ENCODE results near the gene GIT2.
"Not testable (repeated sequence)": the region's sequence is repeated elsewhere in the genome, so short reads cannot be mapped to it uniquely, and the experiment has no call there.

GIT2 gene

GRCh38 chr12:109993091-109993490 is 3.1 kb downstream of the GIT2 start:
- DNase-seq (ENCODE audit: low read depth) = no peak
- no peak overlapping the region for H3K4me3 ChIP-seq (replicated peaks; ENCODE audit: low read depth, low read length)
- TF ChIP-seq, protein P1, sequence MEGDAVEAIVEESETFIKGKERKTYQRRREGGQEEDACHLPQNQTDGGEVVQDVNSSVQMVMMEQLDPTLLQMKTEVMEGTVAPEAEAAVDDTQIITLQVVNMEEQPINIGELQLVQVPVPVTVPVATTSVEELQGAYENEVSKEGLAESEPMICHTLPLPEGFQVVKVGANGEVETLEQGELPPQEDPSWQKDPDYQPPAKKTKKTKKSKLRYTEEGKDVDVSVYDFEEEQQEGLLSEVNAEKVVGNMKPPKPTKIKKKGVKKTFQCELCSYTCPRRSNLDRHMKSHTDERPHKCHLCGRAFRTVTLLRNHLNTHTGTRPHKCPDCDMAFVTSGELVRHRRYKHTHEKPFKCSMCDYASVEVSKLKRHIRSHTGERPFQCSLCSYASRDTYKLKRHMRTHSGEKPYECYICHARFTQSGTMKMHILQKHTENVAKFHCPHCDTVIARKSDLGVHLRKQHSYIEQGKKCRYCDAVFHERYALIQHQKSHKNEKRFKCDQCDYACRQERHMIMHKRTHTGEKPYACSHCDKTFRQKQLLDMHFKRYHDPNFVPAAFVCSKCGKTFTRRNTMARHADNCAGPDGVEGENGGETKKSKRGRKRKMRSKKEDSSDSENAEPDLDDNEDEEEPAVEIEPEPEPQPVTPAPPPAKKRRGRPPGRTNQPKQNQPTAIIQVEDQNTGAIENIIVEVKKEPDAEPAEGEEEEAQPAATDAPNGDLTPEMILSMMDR (IDR thresholded peaks at IDR 0.05; ENCODE audit: low read length, missing control alignments) = no peak

- no peak for DNase-seq (ENCODE audit: low read depth)
- TF ChIP-seq, protein P1 (IDR thresholded peaks at IDR 0.05; ENCODE audit: low read length, missing control alignments) = no peak
- no peak overlapping the region for H3K4me3 ChIP-seq (replicated peaks; ENCODE audit: low read depth, low read length)
Observed at GRCh38 chr12:109991586-109991985, 4.6 kb downstream of the GIT2 start.

- H3K4me3 ChIP-seq (replicated peaks; ENCODE audit: low read depth, low read length) = no peak overlapping the region
- TF ChIP-seq, protein P1 (IDR thresholded peaks at IDR 0.05; ENCODE audit: low read length, missing control alignments) = no peak
- DNase-seq (ENCODE audit: low read depth) = no peak
Observed at GRCh38 chr12:109989380-109989779, 6.8 kb downstream of the GIT2 start.

DNA sequence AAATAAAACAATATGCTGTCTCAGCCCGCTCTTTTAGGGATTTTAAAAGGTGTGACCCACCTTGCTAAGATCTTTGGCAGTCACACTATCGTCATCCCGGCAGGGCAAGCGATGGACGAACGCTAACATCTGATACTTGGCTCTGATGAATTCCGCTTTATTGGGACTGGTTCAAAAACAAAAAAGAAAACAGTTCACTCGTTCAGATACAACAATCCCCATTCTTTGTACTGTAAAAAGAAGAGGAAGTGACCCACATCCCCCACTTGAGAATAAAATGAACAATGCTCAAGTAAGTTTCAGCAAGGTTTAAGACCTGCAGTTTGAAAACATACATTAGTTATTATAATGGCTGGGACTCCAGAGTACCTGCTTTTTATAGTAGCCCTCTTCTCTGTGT is 7.3 kb downstream of the GIT2 start:
- no peak overlapping the region for H3K4me3 ChIP-seq (replicated peaks; ENCODE audit: low read depth, low read length)
- DNase-seq (ENCODE audit: low read depth) = no peak
- TF ChIP-seq, protein P1 (IDR thresholded peaks at IDR 0.05; ENCODE audit: low read length, missing control alignments) = no peak

DNA sequence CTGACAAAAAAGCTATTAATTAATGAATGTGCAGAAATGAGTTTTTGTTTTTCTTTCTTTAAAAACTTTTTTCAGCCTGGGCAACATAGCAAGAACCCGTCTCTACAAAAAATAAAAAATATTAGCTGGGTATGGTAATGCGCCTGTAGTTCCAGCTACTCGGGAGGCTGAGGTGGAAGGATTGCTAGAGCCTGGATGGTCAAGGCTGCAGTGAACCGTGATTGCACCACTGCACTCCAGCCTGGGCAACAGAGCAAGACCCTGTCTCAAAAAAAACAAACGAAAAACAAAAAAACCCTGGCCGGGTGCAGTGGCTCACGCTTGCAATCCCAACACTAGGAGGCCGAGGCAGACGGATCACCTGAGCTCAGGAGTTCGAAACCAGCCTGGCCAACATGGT is 7.9 kb downstream of the GIT2 start:
- DNase-seq (ENCODE audit: low read depth) = no peak
- TF ChIP-seq, protein P1 (IDR thresholded peaks at IDR 0.05; ENCODE audit: low read length, missing control alignments) = no peak
- H3K4me3 ChIP-seq (replicated peaks; ENCODE audit: low read depth, low read length) = no peak overlapping the region

GRCh38 chr12:109987615-109988014 is 8.6 kb downstream of the GIT2 start:
- H3K4me3 ChIP-seq (replicated peaks; ENCODE audit: low read depth, low read length) = no peak overlapping the region
- TF ChIP-seq, protein P1 (IDR thresholded peaks at IDR 0.05; ENCODE audit: low read length, missing control alignments) = no peak
- DNase-seq (ENCODE audit: low read depth) = no peak

DNA sequence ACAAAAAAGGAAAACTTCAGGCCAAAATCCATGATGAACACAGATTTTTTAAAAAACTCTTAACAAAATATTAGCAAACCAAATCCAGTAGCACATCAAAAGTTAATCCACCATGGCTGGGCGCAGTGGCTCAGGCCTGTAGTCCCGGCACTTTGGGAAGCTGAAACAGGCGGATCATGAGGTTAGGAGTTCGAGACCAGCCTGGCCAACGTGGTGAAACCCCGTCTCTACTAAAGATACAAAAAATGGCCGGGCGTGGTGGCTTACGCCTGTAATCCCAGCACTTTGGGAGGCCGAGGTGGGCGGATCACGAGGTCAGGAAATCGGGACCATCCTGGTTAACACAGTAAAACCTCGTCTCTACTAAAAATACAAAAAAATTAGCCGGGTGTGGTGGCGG is 9.9 kb downstream of the GIT2 start:
- not testable (repeated sequence) for H3K4me3 ChIP-seq (replicated peaks; ENCODE audit: low read depth, low read length); DNase-seq (ENCODE audit: low read depth)

Measured in fibroblast of pulmonary artery (primary cell).